Endothelial cell of umbilical vein (primary cell): ENCODE data around the gene HES1. TPM values are rescaled to one million over a fixed set of nuclear protein-coding genes. Genes with fewer than 3 reads are reported as not detected.

Experiments
- BruUV-seq: library from RNA; stranded (reverse); fragments of 400-500 nt; replicated peaks from 2 replicates; lab custom pipeline; 2021; lab: Mats Ljungman, UMichigan
- CTCF ChIA-PET: fragments of 300-600, 350-600 bp; sonication (Branson Sonifier 250); formaldehyde crosslinking; loops from one replicate; lab custom pipeline; 2021; ENCODE audit warnings: antibody characterized with exemption, inconsistent platforms; lab: Charles Lee
- POLR2A ChIA-PET: fragments of 300-600, 350-600 bp; sonication (Branson Sonifier 250); formaldehyde crosslinking; loops from one replicate; lab custom pipeline; 2021; ENCODE audit warnings: antibody characterized with exemption, inconsistent platforms; lab: Charles Lee
- DNase-seq: peaks from one replicate; pipeline ENCODE4 v3.0.0-alpha.2; 2011; ENCODE audit warnings: low read depth, low spot score
- FAIRE-seq: peaks from 2 replicates; lab custom pipeline; 2011; peaks lifted over from hg19 to GRCh38; lab: Jason Lieb, UNC
- H2AFZ ChIP-seq: 2 replicates; pipeline ENCODE4 v1.6.0; 2012; ENCODE audit warnings: low read depth, low read length, control low read depth, inconsistent platforms
- H3K27ac ChIP-seq: 2 replicates; pipeline ENCODE4 v1.5.1; 2011; ENCODE audit warnings: low read depth, mild to moderate bottlenecking, control low read depth, low read length, moderate library complexity; ENCODE audit not compliant: insufficient read depth
- H3K27me3 ChIP-seq, 2 experiments: 2 replicates each; pipeline versions ENCODE4 v1.6.0 to v1.6.1; 2011; ENCODE audit warnings: low read length in 2 of 2, mixed read lengths in 1 of 2; ENCODE audit not compliant: control insufficient read depth in 2 of 2, insufficient read depth in 2 of 2
- H3K36me3 ChIP-seq, 2 experiments: 2 replicates in 1 of 2; 3 replicates in 1 of 2; pipeline ENCODE4 v1.5.1; 2011; ENCODE audit warnings: low read length in 2 of 2, mild to moderate bottlenecking in 1 of 2, moderate library complexity in 1 of 2; ENCODE audit not compliant: control insufficient read depth in 2 of 2, insufficient read depth in 2 of 2; ENCODE audit errors: extremely low read depth in 1 of 2
- H3K4me1 ChIP-seq: 3 replicates; pipeline ENCODE4 v1.5.1; 2011; ENCODE audit warnings: mild to moderate bottlenecking, low read length; ENCODE audit not compliant: control insufficient read depth, insufficient read depth; ENCODE audit errors: extremely low read depth
- H3K4me2 ChIP-seq: 2 replicates; pipeline ENCODE4 v1.6.1; 2011; ENCODE audit warnings: low read length, control low read depth, mixed read lengths; ENCODE audit not compliant: insufficient read depth
- H3K4me3 ChIP-seq, 3 experiments: fragments of 200-600 bp in 1 of 3; sonication (generic), shearing (Covaris generic) in 1 of 3; replicated peaks in 1 of 3; 2 replicates each; pipeline ENCODE4 v1.5.1; 2011 to 2016; ENCODE audit warnings: control low read depth in 3 of 3, low read length in 3 of 3, mild to moderate bottlenecking in 2 of 3, inconsistent platforms in 1 of 3, low read depth in 1 of 3, moderate library complexity in 1 of 3; ENCODE audit not compliant: insufficient read depth in 1 of 3
- H3K79me2 ChIP-seq: 2 replicates; pipeline ENCODE4 v1.6.0; 2012; ENCODE audit warnings: low read length, inconsistent platforms; ENCODE audit not compliant: control insufficient read depth, insufficient read depth
- H3K9ac ChIP-seq: replicated peaks from 2 replicates; pipeline ENCODE3; 2011; ENCODE audit warnings: low read length, control low read depth; ENCODE audit not compliant: insufficient read depth; ENCODE audit errors: extremely low read depth
- H3K9me1 ChIP-seq: replicated peaks from 3 replicates; pipeline ENCODE4 v1.6.0; 2011; ENCODE audit warnings: mild to moderate bottlenecking, low read length; ENCODE audit not compliant: control insufficient read depth, insufficient read depth; ENCODE audit errors: extremely low read depth
- H3K9me3 ChIP-seq: replicated peaks from 2 replicates; pipeline ENCODE4 v1.5.1; 2012; ENCODE audit warnings: low read length, inconsistent platforms; ENCODE audit not compliant: control insufficient read depth, insufficient read depth
- H4K20me1 ChIP-seq: replicated peaks from 2 replicates; pipeline ENCODE3; 2011; ENCODE audit warnings: mild to moderate bottlenecking, low read length; ENCODE audit not compliant: control insufficient read depth, insufficient read depth; ENCODE audit errors: extremely low read depth
- EZH2 ChIP-seq: IDR thresholded peaks from 2 replicates; pipeline ENCODE4 v1.6.1; 2012; ENCODE audit warnings: borderline replicate concordance, low read depth, mild to moderate bottlenecking, moderate library complexity, low read length, inconsistent platforms; ENCODE audit not compliant: severe bottlenecking
- FOS ChIP-seq: IDR thresholded peaks from 2 replicates; pipeline ENCODE4 v1.6.1; 2011; ENCODE audit warnings: mild to moderate bottlenecking, low read length, moderate library complexity, borderline replicate concordance; ENCODE audit not compliant: insufficient read depth
- GATA2 ChIP-seq: IDR thresholded peaks from 2 replicates; pipeline ENCODE4 v1.7.0; 2011; ENCODE audit warnings: low read depth, mild to moderate bottlenecking, moderate library complexity, mixed read lengths, low read length; ENCODE audit not compliant: insufficient read length, insufficient read depth
- JUN ChIP-seq: IDR thresholded peaks from 2 replicates; pipeline ENCODE4 v1.6.1; 2011; ENCODE audit warnings: borderline replicate concordance, low read depth; ENCODE audit not compliant: insufficient read length, insufficient read depth
- MYC ChIP-seq: IDR thresholded peaks from one replicate; pipeline ENCODE4 v1.6.1; 2011; ENCODE audit warnings: mild to moderate bottlenecking, low read depth, low read length
- POLR2A ChIP-seq: IDR thresholded peaks from 2 replicates; pipeline ENCODE4 v1.6.1; 2012; ENCODE audit warnings: low read depth, mild to moderate bottlenecking, control low read depth, low read length
- POLR2AphosphoS5 ChIP-seq: IDR thresholded peaks from 2 replicates; pipeline ENCODE4 v1.6.1; 2012; ENCODE audit warnings: low read depth, mild to moderate bottlenecking, control low read depth, low read length, moderate library complexity; ENCODE audit not compliant: insufficient read depth
- dilution Hi-C: fragments of 300-500 bp; cut with MboI; formaldehyde crosslinking; loops from one replicate; pipeline ENCODE4 v1.15.0; 2019; ENCODE audit warnings: low sequenced_read_pairs; ENCODE audit not compliant: extremely low pct_ligation_motif_present
- intact Hi-C: fragments of 100-400 bp; cut with micrococcal nuclease; formaldehyde crosslinking; loops from one replicate; pipeline ENCODE4 v1.10.0; 2022
- polyA plus RNA-seq, 4 experiments: library from polyadenylated mRNA; depleted of rRNA in 3 of 4; stranded (reverse) in 3 of 4; unstranded in 1 of 4; fragments of >200 nt; gene quantifications; 2 replicates each; pipeline versions ENCODE4 v1.2.1 to v1.2.3, GENCODE V29; 2011 to 2012; ENCODE audit warnings: missing spikeins in 1 of 4
- total RNA-seq: library from RNA; stranded (reverse); gene quantifications from 2 replicates; pipeline ENCODE4 v1.2.3, GENCODE V29; 2021
- TF ChIP-seq, protein P1 (sequence below): IDR thresholded peaks from 2 replicates; pipeline ENCODE4 v1.6.1; 2011; ENCODE audit not compliant: insufficient read depth, insufficient read length
- TF ChIP-seq, protein P2 (sequence below), 2 donors: IDR thresholded peaks; 1 replicate in 1 of 2; 2 replicates in 1 of 2; pipeline ENCODE4 v1.5.1; 2011; ENCODE audit warnings: low read length in 2 of 2, mild to moderate bottlenecking in 2 of 2, moderate library complexity in 2 of 2, control low read depth in 1 of 2, inconsistent platforms in 1 of 2, low read depth in 1 of 2; ENCODE audit not compliant: insufficient read depth in 1 of 2; ENCODE audit errors: extremely low read depth in 1 of 2

The HES1 gene
- total and polyA plus RNA-seq, 2 donors (not counting 3 experiments of a cell fraction or from before 2014, with no cell fraction given): 42.0 to 210 TPM

DNA sequence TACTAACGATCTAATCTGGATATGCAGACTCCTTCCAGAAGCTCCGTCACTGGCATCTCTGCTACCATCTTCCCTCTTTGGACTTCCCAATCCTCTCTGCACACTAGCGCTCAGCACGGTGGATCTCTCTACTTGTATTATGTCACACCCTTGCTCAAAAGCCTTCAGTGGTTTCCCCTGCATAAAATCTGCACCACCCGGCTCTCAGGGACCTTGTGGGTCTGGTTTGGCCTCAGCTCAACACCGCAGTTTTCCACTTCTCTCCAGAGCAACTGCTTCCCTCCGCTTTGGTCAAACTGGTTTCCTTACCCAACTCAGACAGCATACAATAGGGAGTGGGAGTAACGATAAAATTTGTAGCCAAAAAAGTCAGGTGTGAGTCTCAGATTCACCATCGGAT, 30.7 kb upstream of the HES1 start:
- Histone ChIP-seq H3K9ac (no peak overlapping the region), H3K27me3 (peaks cover 5 to 23% of the 10 kb centered on the region in 2 experiments), H3K9me1 (no peaks in the 10 kb centered on the region), H3K27ac (no peak overlapping the region), H3K36me3 (no peaks in the 10 kb centered on the region), H3K79me2 (no peaks in the 10 kb centered on the region), H3K4me2 (no peak overlapping the region), H4K20me1 (no peaks in the 10 kb centered on the region), H3K4me3 (no peak overlapping the region), H3K4me1 (no peaks in the 10 kb centered on the region), H2AFZ (no peak overlapping the region), H3K9me3 (no peaks in the 10 kb centered on the region)
- BruUV-seq: no TSS peak
- no peak for FAIRE-seq
- dilution Hi-C loops: no loop called here
- CTCF ChIA-PET: interaction anchor here (1.0 kb wide), 2 partner anchors 13 to 210 kb away, joined by 3 to 4 read pairs; no protein-coding TSS in a partner anchor
- TF ChIP-seq MYC: no peak
- TF ChIP-seq, protein P1, sequence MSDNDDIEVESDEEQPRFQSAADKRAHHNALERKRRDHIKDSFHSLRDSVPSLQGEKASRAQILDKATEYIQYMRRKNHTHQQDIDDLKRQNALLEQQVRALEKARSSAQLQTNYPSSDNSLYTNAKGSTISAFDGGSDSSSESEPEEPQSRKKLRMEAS: no peak
- no peak for TF ChIP-seq EZH2
- TF ChIP-seq, protein P2, sequence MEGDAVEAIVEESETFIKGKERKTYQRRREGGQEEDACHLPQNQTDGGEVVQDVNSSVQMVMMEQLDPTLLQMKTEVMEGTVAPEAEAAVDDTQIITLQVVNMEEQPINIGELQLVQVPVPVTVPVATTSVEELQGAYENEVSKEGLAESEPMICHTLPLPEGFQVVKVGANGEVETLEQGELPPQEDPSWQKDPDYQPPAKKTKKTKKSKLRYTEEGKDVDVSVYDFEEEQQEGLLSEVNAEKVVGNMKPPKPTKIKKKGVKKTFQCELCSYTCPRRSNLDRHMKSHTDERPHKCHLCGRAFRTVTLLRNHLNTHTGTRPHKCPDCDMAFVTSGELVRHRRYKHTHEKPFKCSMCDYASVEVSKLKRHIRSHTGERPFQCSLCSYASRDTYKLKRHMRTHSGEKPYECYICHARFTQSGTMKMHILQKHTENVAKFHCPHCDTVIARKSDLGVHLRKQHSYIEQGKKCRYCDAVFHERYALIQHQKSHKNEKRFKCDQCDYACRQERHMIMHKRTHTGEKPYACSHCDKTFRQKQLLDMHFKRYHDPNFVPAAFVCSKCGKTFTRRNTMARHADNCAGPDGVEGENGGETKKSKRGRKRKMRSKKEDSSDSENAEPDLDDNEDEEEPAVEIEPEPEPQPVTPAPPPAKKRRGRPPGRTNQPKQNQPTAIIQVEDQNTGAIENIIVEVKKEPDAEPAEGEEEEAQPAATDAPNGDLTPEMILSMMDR (IDR thresholded peaks at IDR 0.05; ENCODE audit: extremely low read depth in 1 of 2, insufficient read depth in 1 of 2, low read depth in 1 of 2, low read length in 2 of 2): no peak
- TF ChIP-seq POLR2A: no peak
- TF ChIP-seq JUN: no peak
- TF ChIP-seq FOS: no peak
- TF ChIP-seq GATA2: no peak
- no peak for TF ChIP-seq POLR2AphosphoS5
- no peak for DNase-seq
- intact Hi-C loops: no loop called here
- POLR2A ChIA-PET: no interaction called here
